ENCODE measurements around the gene MT3. TPM values are rescaled to one million over a fixed set of nuclear protein-coding genes. Genes with fewer than 3 reads are reported as not detected.
A peak's percentile ranks its signal among the peaks of the same experiment; 100 is the strongest.
"Not testable (repeated sequence)": the region's sequence is repeated elsewhere in the genome, so short reads cannot be mapped to it uniquely, and the experiment has no call there.

MT3 gene
- total RNA-seq, 1 donor, result not detected

DNA sequence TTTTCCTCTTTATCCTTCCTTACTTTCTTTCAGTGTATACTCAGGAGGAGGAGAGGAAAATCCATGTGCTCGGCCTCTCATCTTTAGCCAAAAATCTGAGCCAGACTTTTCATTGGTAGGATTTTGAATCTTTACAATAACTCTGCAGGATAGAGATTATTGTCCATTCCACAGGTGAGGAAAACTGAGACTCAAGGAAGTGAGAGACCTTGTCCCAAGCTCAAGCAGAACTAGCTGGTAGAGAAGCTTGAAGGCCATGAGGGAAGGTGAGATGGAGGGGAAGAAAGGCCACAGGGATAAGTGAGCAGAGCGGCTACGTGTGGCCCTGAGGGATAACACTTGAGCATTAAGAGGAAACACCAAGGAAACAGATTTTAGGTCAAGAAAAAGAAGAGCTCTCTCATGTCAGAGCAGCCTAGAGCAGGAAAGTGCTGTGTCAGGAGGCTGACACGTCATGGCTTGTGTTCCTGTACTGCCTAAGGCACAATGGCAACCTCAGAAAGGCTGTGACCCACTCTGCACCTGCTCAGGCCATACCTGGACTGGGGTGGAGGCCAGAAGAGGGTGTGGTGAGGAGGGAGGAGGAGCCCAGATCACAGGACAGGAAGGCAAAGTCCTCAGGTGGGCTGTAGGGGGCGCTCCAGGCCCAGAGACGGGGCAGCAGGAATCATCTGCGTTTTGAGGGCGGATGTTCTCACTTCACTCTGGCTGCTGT, 12.6 kb upstream of the MT3 start:
- peak; percentile 74 to 85 (median 79) for DNase-seq (ENCODE audit: low read depth in 2 of 3, low spot score in 2 of 3)

DNA sequence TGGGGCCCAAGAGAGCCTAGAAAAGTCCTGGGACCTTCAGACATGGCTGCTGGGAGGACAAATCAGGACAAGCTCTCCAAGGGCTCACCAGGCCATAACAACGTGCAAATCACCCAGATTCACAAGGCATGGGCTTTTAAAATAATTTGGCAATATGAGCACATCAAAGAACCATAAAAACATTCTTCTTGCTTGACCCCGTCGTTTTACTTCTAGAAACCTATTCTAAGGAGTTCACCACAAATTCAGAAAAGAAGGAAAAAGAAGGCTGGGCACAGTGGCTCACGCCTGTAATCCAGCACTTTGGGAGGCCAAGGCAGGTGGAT, 12.1 kb upstream of the MT3 start:
- no peak for DNase-seq (ENCODE audit: low read depth in 2 of 3, low spot score in 2 of 3)

DNA sequence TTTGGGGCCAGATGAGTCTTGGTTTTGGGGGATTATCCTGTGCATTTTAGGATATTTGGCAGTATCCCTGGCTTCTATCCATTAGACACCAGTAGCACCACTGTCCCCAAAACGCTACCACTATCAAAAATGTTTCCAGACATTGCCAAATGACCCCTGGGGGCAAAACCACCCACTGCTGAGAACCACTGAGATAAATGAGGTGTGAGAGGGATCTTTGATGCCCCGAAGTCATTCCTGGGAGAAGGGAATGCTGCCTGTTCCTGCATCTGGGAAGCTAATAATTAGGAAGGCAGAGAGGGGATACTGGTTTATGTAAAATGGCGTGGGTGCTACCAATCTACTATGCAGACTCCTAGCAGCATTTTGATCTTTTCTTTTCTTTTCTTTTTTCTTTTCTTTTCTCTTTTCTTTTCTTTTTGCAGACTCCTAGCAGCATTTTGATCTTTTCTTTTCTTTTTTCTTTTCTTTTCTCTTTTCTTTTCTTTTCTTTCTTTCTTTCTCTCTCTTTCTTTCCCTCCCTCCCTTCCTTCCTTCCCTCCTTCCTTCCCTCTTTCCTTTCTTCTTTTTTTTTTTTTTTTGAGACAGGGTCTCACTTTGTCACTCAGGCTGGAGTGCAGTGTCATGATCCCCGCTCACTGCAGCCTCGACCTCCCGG, 8.8 kb upstream of the MT3 start:
- DNase-seq (ENCODE audit: low read depth in 2 of 3, low spot score in 2 of 3), result no peak

GRCh38 chr16:56582911-56583310, 6.4 kb upstream of the MT3 start:
- not testable (repeated sequence) for DNase-seq (ENCODE audit: low read depth in 2 of 3, low spot score in 2 of 3)

- DNase-seq (ENCODE audit: low read depth in 2 of 3, low spot score in 2 of 3), result no peak
Observed at GRCh38 chr16:56583351-56584168, 5.8 kb upstream of the MT3 start.

GRCh38 chr16:56584276-56584675, 5.1 kb upstream of the MT3 start:
- no peak for DNase-seq (ENCODE audit: low read depth in 2 of 3, low spot score in 2 of 3)

GRCh38 chr16:56588781-56589140, 567 bp upstream of the MT3 start:
- no peak for DNase-seq (ENCODE audit: low read depth in 2 of 3, low spot score in 2 of 3)

DNA sequence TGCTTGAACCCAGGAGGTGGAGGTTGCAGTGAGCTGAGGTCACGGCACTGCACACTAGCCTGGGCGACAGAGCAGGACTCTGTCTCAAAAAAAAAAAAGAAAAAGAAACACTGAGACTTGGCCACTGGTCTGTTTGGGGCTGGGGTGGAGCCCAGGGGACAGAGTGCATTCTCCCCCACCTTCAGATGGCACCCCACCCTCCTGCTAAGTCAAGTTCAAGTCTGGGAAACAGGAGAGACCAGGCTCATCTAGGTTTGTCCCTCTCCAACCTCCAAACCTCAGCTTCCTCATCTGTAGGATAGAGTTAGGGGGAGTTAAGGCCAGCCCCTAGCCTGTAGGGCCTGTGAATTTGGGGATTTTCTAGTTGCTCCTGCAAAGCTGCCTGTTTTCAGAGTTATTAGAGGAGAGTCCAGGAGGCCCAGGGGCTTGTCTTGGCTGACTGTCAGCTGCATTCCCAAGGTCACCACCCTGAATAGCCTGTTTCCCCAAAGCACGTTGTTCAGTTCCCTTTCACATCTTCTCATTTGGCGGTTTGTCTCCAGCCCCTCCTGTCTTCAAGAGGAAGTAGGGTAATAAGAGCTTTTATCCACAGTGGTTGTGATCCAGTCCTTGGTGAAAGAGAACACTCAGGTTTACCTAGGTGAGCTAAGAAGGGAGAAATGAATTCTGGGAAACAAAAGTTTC, 2.2 kb downstream of the MT3 start:
- peak in 1 of 3 donors; percentile 53 for DNase-seq (ENCODE audit: low read depth in 2 of 3, low spot score in 2 of 3)

DNA sequence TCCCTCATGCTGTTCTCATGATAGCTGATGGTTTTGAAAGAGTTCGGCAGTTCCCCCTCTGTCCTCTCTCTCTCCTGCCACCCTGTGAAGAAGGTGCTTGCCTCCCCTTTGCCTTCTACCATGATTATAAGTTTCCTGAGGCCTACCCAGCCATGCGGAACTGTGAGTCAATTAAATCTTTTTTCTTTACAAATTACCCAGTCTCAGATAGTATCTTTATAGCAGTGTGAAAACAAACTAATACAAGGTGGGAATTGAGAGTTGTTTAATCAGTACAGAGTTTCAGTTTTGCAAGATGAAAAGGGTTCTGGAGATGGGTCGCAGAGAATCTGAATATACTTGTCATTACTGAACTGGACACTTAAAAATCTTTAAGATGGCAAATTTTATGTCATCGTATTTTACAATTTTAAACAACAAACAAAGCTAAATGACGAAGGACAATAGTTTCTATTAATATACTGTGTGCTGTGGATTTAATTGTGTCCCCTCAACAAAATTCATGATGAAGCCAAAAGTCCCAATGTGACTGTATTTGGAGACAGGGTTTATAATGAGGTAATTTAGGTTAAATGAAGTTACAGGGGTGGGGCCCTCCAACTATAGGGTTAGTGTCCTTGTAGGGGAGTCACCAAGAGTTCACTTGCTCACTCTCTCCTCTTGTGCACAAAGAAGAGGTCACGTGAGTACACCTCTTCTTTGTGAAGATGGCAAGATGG, 4.4 kb downstream of the MT3 start:
- no peak for DNase-seq (ENCODE audit: low read depth in 2 of 3, low spot score in 2 of 3)

DNA sequence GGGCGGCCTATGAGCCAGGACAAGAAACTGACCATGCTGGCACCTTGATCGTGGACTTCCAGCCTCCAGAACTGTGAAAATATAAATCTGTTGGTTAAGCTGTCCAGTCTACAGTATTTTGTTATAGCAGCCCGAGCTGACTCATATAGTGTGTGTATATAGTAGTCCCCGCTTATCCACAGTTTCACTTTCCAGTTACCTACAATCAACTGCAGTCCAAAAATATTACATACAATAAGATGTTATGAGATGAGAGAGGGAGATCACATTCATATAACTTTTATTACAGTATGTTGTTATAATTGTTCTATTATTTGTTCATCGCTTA, 4.9 kb downstream of the MT3 start:
- no peak for DNase-seq (ENCODE audit: low read depth in 2 of 3, low spot score in 2 of 3)

DNA sequence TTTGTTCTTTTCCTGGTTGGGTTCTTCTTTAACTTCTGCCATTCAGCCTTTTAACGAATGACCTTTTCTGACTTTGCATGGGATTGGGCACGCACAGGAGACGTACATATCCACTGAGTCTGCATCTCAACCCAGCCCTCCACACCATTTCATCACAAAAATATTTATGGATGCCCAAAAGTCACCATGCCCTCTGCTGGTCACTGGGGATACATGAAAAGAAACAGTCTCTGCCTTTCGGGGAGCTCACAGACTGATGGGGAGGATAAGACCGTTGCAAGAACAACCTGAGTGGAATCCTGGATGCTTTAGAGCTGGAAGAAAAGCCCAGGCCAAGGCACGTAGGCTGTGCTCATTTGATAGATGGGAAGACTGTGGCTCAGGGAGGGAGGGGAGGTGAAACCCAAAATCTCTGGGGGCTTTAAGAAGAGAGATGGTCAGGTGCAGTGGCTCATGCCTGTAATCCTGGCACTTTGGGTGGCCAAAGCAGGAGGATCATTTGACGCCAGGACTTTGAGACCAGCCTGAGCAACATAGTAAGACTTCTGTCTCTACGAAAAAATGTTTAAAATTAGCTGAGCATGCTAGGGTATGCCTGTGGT, 11.2 kb downstream of the MT3 start:
- DNase-seq (ENCODE audit: low read depth in 2 of 3, low spot score in 2 of 3), result peak in 1 of 3 donors; percentile 81

- DNase-seq (ENCODE audit: low read depth in 2 of 3, low spot score in 2 of 3), result no peak
Observed at GRCh38 chr16:56601325-56601724, 12.0 kb downstream of the MT3 start.

GRCh38 chr16:56603589-56603988, 14.3 kb downstream of the MT3 start:
- DNase-seq (ENCODE audit: low read depth in 2 of 3, low spot score in 2 of 3), result peak in 1 of 3 donors; percentile 58

GRCh38 chr16:56604966-56605365, 15.6 kb downstream of the MT3 start:
- no peak for DNase-seq (ENCODE audit: low read depth in 2 of 3, low spot score in 2 of 3)

DNA sequence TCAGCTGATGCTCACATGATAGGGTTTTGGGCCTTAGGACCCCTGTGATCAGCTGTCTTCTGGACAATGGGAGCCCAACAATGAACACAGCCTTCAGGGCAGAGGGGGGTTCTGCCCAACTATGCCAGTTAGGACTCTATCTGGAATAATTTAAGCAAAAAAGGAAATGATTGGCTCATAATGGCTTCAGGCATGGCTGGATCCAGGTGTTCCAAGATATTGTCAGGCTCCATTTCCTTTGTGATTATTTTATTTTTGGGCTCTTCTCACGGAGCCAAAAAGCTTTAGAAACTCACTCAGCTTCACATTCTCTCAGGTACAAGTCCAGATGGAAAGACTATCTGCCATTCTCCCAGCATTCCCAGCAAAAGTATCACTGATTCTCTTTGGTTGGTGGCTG, 16.1 kb downstream of the MT3 start:
- no peak for DNase-seq (ENCODE audit: low read depth in 2 of 3, low spot score in 2 of 3)

GRCh38 chr16:56606071-56606475, 16.7 kb downstream of the MT3 start:
- no peak for DNase-seq (ENCODE audit: low read depth in 2 of 3, low spot score in 2 of 3)

DNA sequence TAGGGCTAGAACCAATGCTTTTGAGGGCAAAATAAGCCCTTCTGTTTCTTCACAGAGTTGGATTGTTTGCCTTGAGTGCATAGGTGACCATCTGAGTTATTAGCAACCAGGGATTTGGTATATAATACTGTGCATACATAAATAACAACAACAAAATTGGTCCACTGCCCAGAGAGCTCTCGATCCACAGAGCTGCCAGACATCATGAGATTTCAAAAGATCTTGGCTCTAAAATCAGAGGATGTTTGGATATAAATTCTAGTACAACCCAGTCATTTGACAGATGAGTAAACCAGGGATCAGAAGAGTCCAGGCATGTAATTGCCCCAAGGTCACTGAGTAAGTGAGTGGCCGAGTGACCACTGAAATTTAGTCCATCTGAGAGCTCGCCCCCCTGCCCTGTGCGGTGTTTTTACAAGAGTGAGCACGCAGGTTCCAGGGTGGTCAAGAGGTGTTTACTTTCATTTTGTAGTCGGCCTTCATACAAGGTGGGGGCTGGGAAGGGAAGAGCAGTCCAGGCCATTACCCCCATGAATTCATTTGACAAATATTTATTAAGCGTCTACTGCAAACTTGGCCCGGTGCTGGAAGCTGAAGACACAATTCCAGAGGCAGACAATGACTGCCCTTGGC, 17.3 kb downstream of the MT3 start:
- DNase-seq (ENCODE audit: low read depth in 2 of 3, low spot score in 2 of 3), result no peak

DNA sequence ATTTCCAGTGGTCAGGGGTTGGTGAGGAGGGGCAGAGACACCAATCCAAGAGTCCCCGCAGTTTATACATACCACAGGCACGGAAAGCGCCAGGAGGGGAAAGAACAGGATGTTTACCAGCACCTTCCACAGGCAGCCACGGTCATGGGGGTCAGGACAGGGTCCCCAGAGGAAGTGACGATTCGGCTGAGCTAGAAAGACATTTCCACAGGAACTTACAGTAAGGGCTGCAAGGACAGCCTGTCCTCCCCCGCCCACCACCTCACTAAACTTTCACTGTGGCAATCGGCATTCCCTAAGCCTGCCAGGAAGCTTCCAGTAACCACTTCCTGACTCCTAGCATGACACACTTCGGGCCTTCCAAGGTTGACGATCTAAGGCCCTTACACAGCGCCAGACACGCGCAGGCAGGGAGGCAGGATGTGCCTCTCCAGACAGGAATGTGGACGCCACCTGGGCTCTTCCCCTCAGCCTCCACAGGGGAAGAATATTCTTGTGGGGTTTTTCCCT, 17.8 kb downstream of the MT3 start:
- no peak for DNase-seq (ENCODE audit: low read depth in 2 of 3, low spot score in 2 of 3)

DNA sequence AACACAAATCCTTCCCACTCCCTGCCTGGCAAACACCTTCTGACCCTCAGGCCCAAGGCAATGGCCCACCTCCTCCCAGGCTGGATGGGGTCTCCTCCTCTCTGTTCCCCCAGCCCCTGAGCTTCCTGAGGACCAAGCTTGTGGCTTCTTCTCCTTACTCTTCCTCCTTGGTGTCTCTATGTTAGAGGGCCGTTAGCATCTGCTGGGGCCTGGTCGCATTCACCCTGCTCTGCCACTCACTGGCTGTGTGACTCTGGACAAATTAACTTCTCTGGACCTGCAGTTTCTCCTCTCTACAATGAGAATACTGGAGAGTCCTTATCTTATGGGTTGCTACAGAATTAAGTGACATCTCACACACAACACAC, 18.3 kb downstream of the MT3 start:
- no peak for DNase-seq (ENCODE audit: low read depth in 2 of 3, low spot score in 2 of 3)
